Adrenal gland (tissue), 5 donors: Measurements from ENCODE around the gene DNMT1.

Experiments used
- CTCF ChIP-seq, 6 experiments: fragments of 450-650 bp in 4 of 6; fragments of 200-600 bp in 2 of 6; sonication (generic) in 1 of 6; IDR thresholded peaks; 1 replicate in 5 of 6; 2 replicates in 1 of 6; pipeline versions ENCODE4 v1.5.1 to v1.8.0; 2016 to 2021; ENCODE audit warnings: antibody characterized with exemption in 6 of 6, mild to moderate bottlenecking in 2 of 6, moderate library complexity in 1 of 6
- POLR2A ChIP-seq, 2 donors: fragments of 450-650 bp; IDR thresholded peaks; one replicate each; pipeline ENCODE4 v1.6.1; 2017; ENCODE audit warnings: antibody characterized with exemption in 2 of 2, mild to moderate bottlenecking in 2 of 2, moderate library complexity in 1 of 2
- donor health status: DM: no; HTN: no; CAD: no.

- TF ChIP-seq CTCF (IDR thresholded peaks at IDR 0.05) (no peak), POLR2A (IDR thresholded peaks at IDR 0.05) (no peak)
Observed at GRCh38 chr19:10192922-10193321, 1.8 kb downstream of the DNMT1 start.
